Fibroblast of the aortic adventitia (primary cell): ENCODE results near the gene FRYL. TPM values are rescaled to one million over a fixed set of nuclear protein-coding genes. Genes with fewer than 3 reads are reported as not detected.
"Not testable (repeated sequence)": the region's sequence is repeated elsewhere in the genome, so short reads cannot be mapped to it uniquely, and the experiment has no call there.

Experiments used
- DNase-seq: peaks from one replicate; pipeline ENCODE4 v3.0.0-alpha.2; 2010; ENCODE audit warnings: low read depth
- H3K4me3 ChIP-seq: 2 replicates; pipeline ENCODE4 v1.5.1; 2011; ENCODE audit warnings: low read depth, mild to moderate bottlenecking, control low read depth, low read length, moderate library complexity
- CTCF ChIP-seq: IDR thresholded peaks from 2 replicates; pipeline ENCODE4 v1.5.1; 2011; ENCODE audit warnings: mild to moderate bottlenecking, low read length, control low read depth, inconsistent platforms; ENCODE audit not compliant: insufficient read depth
- small RNA-seq: library from RNA; depleted of rRNA; stranded (forward); fragments of <200 nt; gene quantifications from one replicate; pipeline ENCODE3, GENCODE V24; 2012
- total RNA-seq: library from RNA; depleted of rRNA; stranded (reverse); fragments of >200 nt; gene quantifications from 2 replicates; pipeline ENCODE4 v1.2.3, GENCODE V29; 2012; ENCODE audit warnings: low replicate concordance

Gene FRYL
- total RNA-seq, 1 donor, result 60.3 TPM

- DNase-seq, result no peak
- TF ChIP-seq CTCF, result no peak
- H3K4me3 ChIP-seq, result no peak overlapping the region
Measured at GRCh38 chr4:48462363-48462762, 317.7 kb downstream of the FRYL start.

- no peak overlapping the region for H3K4me3 ChIP-seq
- TF ChIP-seq CTCF, result no peak
- DNase-seq, result no peak
Measured at GRCh38 chr4:48461000-48461399, 319.1 kb downstream of the FRYL start.

- H3K4me3 ChIP-seq, result no peak overlapping the region
- no peak for DNase-seq
Measured at GRCh38 chr4:48454591-48454990, 325.5 kb downstream of the FRYL start.

GRCh38 chr4:48451656-48452055, 328.4 kb downstream of the FRYL start:
- not testable (repeated sequence) for H3K4me3 ChIP-seq, DNase-seq

More at GRCh38 chr4:48454591-48454990, 325.5 kb downstream of the FRYL start:
- no peak for TF ChIP-seq CTCF

GRCh38 chr4:48450740-48451139, 329.3 kb downstream of the FRYL start:
- no peak for DNase-seq
- no peak overlapping the region for H3K4me3 ChIP-seq
- no peak for TF ChIP-seq CTCF

GRCh38 chr4:48449151-48449550, 330.9 kb downstream of the FRYL start:
- DNase-seq, result no peak
- TF ChIP-seq CTCF, result no peak
- H3K4me3 ChIP-seq, result no peak overlapping the region

Small RNA genes lying within 50 kb of the gene (small RNA-seq; reads per million reads assigned to genes)
- not detected for gene RNU5E-3P

Other genes with a start within 250 kb of the FRYL start
- 128 and 181 TPM in 2 replicates for gene OCIAD1, start 50.8 kb upstream of the FRYL start, total RNA-seq
- 2.9 and 20.3 TPM in 2 replicates for gene OCIAD2, start 126.5 kb upstream of the FRYL start, total RNA-seq
- gene CWH43, start 206.0 kb upstream of the FRYL start, total RNA-seq, result not detected in 2 replicates